Stimulated activated CD4-positive, alpha-beta T cell treated with anti-CD3 and anti-CD28 coated beads, Interleukin-12 subunit alpha, Interleukin-12 subunit beta, amount 100 ng/mL, for 24 hours (primary cell): ENCODE measurements around the gene OIT3.

Experiments used
- DNase-seq, 2 experiments: peaks; one replicate each; pipeline ENCODE4 v3.0.0-alpha.2; 2020; ENCODE audit warnings: low read depth in 2 of 2

Gene OIT3

DNA sequence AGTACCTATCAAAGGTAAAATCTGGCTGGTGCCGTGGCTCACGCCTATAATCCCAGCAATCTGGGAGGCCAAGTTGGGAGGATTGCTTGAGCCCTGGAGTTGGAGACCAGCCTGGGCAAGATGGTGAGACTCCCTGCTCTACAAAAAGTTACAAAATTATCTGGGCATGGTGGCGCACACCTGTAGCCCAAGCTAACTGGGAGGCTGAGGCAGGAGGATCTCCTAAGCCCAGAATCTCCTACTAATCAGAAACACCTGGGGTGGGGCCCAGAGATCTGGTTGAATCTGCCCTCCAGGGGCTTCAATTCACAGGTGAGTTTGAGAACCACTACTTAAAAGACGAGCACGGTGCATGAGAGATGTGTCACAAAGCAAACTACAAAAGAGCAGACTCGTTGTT, 58.6 kb downstream of the OIT3 start:
- no peak for DNase-seq

- no peak for DNase-seq
Measured at GRCh38 chr10:72952642-72953158, 59.2 kb downstream of the OIT3 start.

DNA sequence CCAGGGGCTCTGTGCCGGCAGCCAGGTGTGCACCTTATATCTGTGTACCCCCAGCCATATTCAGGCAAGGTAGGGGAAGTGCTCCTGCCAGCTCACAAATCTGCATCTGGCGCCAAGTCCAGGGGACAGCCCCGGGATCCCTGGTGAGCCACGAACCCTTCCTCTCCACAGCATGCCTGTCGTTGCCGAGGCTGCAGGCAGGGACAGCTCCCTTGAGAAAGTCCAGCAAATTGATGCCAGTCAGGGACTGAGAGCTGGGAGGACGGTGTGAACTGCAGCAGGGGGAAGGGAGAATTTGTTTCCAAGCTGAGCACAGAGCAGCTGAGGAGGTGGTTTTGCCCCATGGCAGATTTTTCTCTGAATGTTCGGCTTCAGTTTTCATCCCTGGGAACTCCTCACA, 60.1 kb downstream of the OIT3 start:
- DNase-seq, result no peak

- no peak for DNase-seq
Measured at GRCh38 chr10:72954230-72954595, 60.7 kb downstream of the OIT3 start.

DNA sequence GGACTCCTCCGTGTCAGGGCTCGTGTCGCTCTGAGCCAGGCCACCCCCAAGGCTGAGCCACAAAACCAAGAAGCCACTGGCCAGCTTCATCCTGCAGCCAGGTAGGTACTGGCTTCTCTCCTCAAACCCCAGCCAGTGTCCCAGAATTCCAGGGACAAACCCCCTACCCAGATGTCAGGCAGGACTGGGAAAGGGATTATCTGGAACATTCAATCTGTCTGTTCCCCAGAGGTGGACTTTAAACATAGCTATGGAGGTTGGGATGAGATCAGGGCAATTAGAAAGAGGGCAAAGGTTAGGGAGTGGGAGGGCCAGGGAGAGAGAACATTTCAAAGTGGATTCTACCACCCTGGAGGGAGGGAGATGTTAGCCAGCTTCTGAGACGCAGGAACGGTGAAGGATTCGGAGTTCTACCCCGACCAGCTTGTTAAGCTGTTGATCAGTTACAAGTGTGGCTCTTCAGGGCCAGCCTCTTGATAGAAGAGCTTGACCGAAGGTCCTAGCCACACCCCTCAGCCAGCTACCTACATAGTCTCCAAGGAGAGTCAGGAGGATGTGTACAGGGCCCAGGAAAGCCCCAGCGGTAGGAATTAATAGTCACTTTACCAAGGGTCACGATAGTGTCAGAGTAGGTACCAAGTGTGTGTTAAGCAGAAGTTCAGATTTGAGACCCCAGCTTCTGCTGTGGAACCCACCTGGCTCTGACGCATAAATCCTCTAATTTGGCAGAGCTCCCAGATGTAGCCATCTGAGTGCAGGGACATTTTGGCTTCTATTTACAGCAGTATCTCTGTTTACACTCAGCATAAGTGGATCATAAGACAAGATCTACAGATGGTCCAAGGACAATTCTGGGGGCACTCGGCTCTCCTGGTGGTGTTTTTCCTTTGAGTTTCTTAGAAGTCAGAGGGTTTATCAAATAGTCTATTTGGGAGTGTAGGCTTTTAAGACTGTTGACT, 61.3 kb downstream of the OIT3 start, which contains the start of gene PLA2G12B:
Gene PLA2G12B, minus strand, starts transcription at position 211 of the 959 bp plus-strand sequence. Its CDS starts 121 bp downstream, at position 90.
- DNase-seq, result no peak

DNA sequence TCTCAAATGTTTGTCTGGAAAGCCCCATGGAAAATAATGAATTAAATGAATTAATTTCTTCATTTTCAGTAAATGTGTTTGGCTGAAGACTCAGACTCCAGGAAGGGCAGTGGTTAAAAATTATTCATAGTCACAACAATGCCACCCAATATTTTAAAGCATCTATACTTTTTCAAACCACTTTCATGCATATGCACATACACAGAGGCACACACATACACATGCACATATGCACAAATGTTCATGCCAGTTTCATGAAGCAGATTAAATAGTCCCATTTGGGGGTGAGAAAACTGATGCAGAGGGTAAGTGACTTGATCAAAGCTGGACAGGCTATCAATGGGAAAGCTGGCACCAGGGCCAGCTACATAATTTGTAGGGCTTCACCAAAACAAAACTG, 62.5 kb downstream of the OIT3 start:
- DNase-seq, result no peak

GRCh38 chr10:72976886-72977285, 83.3 kb downstream of the OIT3 start:
- no peak for DNase-seq

DNA sequence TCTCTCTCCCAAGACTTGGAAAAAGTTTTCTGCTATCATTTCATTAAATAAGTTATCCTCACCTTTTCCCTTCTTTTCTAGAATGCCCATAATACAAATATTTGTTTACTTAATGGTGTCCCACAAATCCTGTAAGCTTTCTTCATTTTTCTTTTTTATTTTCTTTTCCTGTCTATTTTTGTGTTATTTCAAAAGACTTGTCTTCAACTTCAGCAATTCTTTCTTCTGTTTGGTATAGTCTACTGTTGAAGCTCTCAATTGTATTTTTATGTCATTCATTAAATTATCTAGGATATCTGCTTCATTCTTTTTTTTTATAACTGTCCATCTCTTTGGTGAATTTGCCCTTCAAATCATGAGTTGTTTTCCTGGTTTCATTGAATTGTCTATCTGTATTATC, 86.2 kb downstream of the OIT3 start:
- DNase-seq, result no peak

DNA sequence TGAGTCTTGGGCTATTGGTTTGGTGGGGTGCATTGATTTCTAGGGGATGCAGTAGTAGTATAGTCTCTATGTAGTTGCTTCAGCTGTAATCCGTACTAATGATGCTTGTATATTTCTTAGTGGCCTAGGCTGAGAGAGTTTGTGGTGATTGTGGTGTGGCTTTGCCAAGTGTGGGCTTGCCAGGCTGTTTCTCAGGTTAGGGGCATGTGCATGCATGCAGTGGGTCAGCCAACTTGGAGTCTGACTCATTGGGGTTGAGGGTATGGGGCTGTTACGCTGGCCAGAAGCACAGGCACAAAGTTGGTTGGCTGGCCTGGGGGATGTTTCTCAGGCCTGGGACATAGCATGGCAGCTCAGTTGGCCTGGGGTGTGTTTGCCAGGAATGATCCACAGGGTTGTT, 86.8 kb downstream of the OIT3 start:
- no peak for DNase-seq

- DNase-seq, result no peak
Measured at GRCh38 chr10:72981028-72981881, 87.7 kb downstream of the OIT3 start.

DNA sequence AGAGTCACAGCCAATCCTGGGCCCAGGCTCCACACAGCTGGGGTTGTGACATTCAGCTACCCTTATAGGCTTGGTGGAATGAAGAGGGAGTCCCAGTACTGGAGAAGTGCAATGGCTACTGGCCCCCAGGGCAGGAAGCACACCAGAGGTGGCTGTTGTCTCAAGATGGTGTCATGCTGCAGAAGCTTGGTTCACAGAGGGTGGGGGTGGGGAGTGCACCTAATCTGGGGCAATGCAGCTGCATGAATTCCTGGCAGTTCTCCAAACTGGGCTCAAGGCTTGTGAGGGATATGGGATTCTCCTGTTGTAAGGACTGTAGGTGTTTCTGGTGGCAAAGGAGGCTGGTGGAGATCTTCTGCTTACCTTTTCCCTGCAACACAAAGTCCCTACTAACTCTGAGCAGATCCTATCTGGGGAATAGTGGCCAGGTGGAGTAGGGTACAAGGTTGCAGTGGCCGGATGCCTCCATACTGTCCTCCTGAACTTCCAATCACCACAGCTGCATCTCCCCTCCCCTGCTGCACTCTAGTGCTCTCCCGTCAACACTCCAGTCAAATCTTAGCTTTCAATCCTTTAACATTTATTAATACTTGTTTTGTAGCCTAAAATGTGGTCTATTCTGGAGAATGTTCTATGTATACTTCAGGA, 88.5 kb downstream of the OIT3 start:
- no peak for DNase-seq
